Thyroid gland (tissue), 4 donors: ENCODE data around the gene PPP4C.

ENCODE experiments used
- POLR2A ChIP-seq, 2 donors: fragments of 450-650 bp; IDR thresholded peaks; one replicate each; pipeline ENCODE4 v1.6.1; 2017; ENCODE audit warnings: antibody characterized with exemption in 2 of 2, mild to moderate bottlenecking in 2 of 2, moderate library complexity in 1 of 2
- TF ChIP-seq, protein P1 (sequence below), 6 experiments: fragments of 200-600 bp in 3 of 6; fragments of 450-650 bp in 3 of 6; sonication (generic) in 3 of 6; IDR thresholded peaks; one replicate each; pipeline ENCODE4 v1.5.1; 2016 to 2019; ENCODE audit warnings: antibody characterized with exemption in 6 of 6, mild to moderate bottlenecking in 2 of 6, inconsistent platforms in 1 of 6, moderate library complexity in 1 of 6

GRCh38 chr16:30084816-30085159, 9.0 kb downstream of the PPP4C start:
- TF ChIP-seq, protein P1, sequence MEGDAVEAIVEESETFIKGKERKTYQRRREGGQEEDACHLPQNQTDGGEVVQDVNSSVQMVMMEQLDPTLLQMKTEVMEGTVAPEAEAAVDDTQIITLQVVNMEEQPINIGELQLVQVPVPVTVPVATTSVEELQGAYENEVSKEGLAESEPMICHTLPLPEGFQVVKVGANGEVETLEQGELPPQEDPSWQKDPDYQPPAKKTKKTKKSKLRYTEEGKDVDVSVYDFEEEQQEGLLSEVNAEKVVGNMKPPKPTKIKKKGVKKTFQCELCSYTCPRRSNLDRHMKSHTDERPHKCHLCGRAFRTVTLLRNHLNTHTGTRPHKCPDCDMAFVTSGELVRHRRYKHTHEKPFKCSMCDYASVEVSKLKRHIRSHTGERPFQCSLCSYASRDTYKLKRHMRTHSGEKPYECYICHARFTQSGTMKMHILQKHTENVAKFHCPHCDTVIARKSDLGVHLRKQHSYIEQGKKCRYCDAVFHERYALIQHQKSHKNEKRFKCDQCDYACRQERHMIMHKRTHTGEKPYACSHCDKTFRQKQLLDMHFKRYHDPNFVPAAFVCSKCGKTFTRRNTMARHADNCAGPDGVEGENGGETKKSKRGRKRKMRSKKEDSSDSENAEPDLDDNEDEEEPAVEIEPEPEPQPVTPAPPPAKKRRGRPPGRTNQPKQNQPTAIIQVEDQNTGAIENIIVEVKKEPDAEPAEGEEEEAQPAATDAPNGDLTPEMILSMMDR (IDR thresholded peaks at IDR 0.05) = no peak
- no peak for TF ChIP-seq POLR2A (IDR thresholded peaks at IDR 0.05)
